K562 (cell line): ENCODE measurements around the gene LIPH. TPM values are rescaled to one million over a fixed set of nuclear protein-coding genes. Genes with fewer than 3 reads are reported as not detected.

Experiments
- BCLAF1 ChIP-seq, 2 experiments: fragments of 450-650 bp in 1 of 2; IDR thresholded peaks; 2 replicates each; pipeline ENCODE4 v1.6.1; 2011 to 2017; ENCODE audit warnings: low read depth in 2 of 2, antibody characterized with exemption in 1 of 2, borderline replicate concordance in 1 of 2, low read length in 1 of 2, mild to moderate bottlenecking in 1 of 2, mixed read lengths in 1 of 2; ENCODE audit not compliant: control insufficient read depth in 1 of 2
- CCAR2 ChIP-seq: fragments of 200-400 bp; formaldehyde crosslinking; IDR thresholded peaks from 2 replicates; pipeline ENCODE4 v1.6.1; 2017; ENCODE audit warnings: mild to moderate bottlenecking, low read depth, low read length
- DLX4 ChIP-seq: fragments of 250-450 bp; sonication (Bioruptor Pico); IDR thresholded peaks from 2 replicates; pipeline ENCODE4 v1.6.1; 2021; ENCODE audit warnings: mild to moderate bottlenecking
- EHMT2 ChIP-seq: fragments of 450-650 bp; IDR thresholded peaks from 2 replicates; pipeline ENCODE4 v1.6.1; 2018; ENCODE audit warnings: antibody characterized with exemption
- ETS1 ChIP-seq: conservative IDR thresholded peaks from 2 replicates; pipeline ENCODE4 v1.6.1; 2011; ENCODE audit warnings: low read depth, mild to moderate bottlenecking, low read length; ENCODE audit not compliant: control insufficient read depth
- FOXK2 ChIP-seq, 2 experiments: fragments of 450-650 bp; IDR thresholded peaks in 1 of 2; conservative IDR thresholded peaks in 1 of 2; 2 replicates each; pipeline ENCODE4 v1.6.1; 2016; ENCODE audit warnings: low read depth in 2 of 2, mild to moderate bottlenecking in 1 of 2
- HSF4 ChIP-seq: fragments of 250-450 bp; sonication (Bioruptor Pico); IDR thresholded peaks from 2 replicates; pipeline ENCODE4 v2.1.2; 2022; ENCODE audit warnings: mild to moderate bottlenecking, moderate library complexity, borderline replicate concordance
- KDM1A ChIP-seq, 2 experiments: fragments of 450-650 bp; IDR thresholded peaks; 2 replicates each; pipeline ENCODE4 v1.6.1; 2016; ENCODE audit warnings: mild to moderate bottlenecking in 2 of 2
- MAFF ChIP-seq: IDR thresholded peaks from 2 replicates; pipeline ENCODE4 v1.6.1; 2012; ENCODE audit warnings: low read length, improper control_type of control experiment
- NFE2 ChIP-seq: IDR thresholded peaks from 2 replicates; pipeline ENCODE4 v1.6.1; 2014; ENCODE audit warnings: antibody characterized with exemption, low read depth
- NFIX ChIP-seq: fragments of 250-450 bp; sonication (Bioruptor Pico); IDR thresholded peaks from 2 replicates; pipeline ENCODE4 v1.4.0; 2020; ENCODE audit warnings: low read depth, mild to moderate bottlenecking, moderate library complexity
- NR2C2 ChIP-seq, 2 experiments: fragments of 200-800 bp in 1 of 2; sonication (Bioruptor generic) in 1 of 2; sonication (generic) in 1 of 2; formaldehyde crosslinking in 1 of 2; IDR thresholded peaks; 2 replicates each; pipeline versions ENCODE4 v1.6.1 to v1.8.0; 2016 to 2022; ENCODE audit warnings: mild to moderate bottlenecking in 1 of 2, missing compliant biosample characterization in 1 of 2, missing genetic modification characterization in 1 of 2, missing genetic modification reagents in 1 of 2
- NR4A1 ChIP-seq, 2 experiments: fragments of 250-450 bp in 1 of 2; fragments of 450-650 bp in 1 of 2; sonication (Bioruptor Pico) in 1 of 2; IDR thresholded peaks; 2 replicates each; pipeline versions ENCODE4 v1.4.0 to v1.6.1; 2016 to 2020; ENCODE audit warnings: mild to moderate bottlenecking in 2 of 2, missing compliant biosample characterization in 1 of 2, missing genetic modification characterization in 1 of 2, moderate library complexity in 1 of 2
- NRF1 ChIP-seq, 2 experiments: fragments of 450-650 bp; IDR thresholded peaks in 1 of 2; conservative IDR thresholded peaks in 1 of 2; 2 replicates each; pipeline ENCODE4 v1.6.1; 2014; ENCODE audit warnings: mild to moderate bottlenecking in 2 of 2
- POLR2H ChIP-seq: IDR thresholded peaks from 2 replicates; pipeline ENCODE4 v1.6.1; 2016; ENCODE audit warnings: missing genetic modification characterization, low read depth, mild to moderate bottlenecking, control low read depth, missing compliant biosample characterization, moderate library complexity
- PREB ChIP-seq: sonication (generic); formaldehyde crosslinking; IDR thresholded peaks from 2 replicates; pipeline ENCODE4 v1.8.1; 2023; ENCODE audit warnings: mild to moderate bottlenecking, missing genetic modification reagents
- SOX6 ChIP-seq: fragments of 450-650 bp; IDR thresholded peaks from 2 replicates; pipeline ENCODE4 v1.6.1; 2014; ENCODE audit warnings: mild to moderate bottlenecking
- TARDBP ChIP-seq: fragments of 450-650 bp; IDR thresholded peaks from 2 replicates; pipeline ENCODE4 v1.6.1; 2016
- ZNF551 ChIP-seq: fragments of 250-450 bp; sonication (Bioruptor Pico); IDR thresholded peaks from 2 replicates; pipeline ENCODE4 v1.5.0; 2021; ENCODE audit warnings: mild to moderate bottlenecking, moderate library complexity
- ZNF766 ChIP-seq: fragments of 200-800 bp; sonication (Bioruptor generic); conservative IDR thresholded peaks from 2 replicates; pipeline ENCODE4 v1.6.1; 2016; ENCODE audit warnings: missing genetic modification characterization, missing compliant biosample characterization
- polyA plus RNA-seq, 8 experiments: library from polyadenylated mRNA; depleted of rRNA in 4 of 8; stranded (reverse) in 5 of 8; unstranded in 3 of 8; fragments of >200 nt; fragmentation: Nextera tagmentation in 2 of 8; fragmentation: Illumina TruSeq in 1 of 8; extraction: Ambion mirVana in 2 of 8; extraction: Trizol in 1 of 8; gene quantifications; 2 replicates each; pipeline versions ENCODE4 v1.2.1 to v1.2.3, GENCODE V29; 2011 to 2014; ENCODE audit warnings: inconsistent platforms in 1 of 8, missing spikeins in 1 of 8
- total RNA-seq, 7 experiments: library from RNA; depleted of rRNA in 6 of 7; stranded (reverse); fragments of >200 nt in 6 of 7; fragmentation: Illumina TruSeq in 2 of 7; extraction: Trizol in 2 of 7; gene quantifications; 2 replicates each; pipeline versions ENCODE4 v1.2.1 to v1.2.3, GENCODE V29; 2011 to 2021; ENCODE audit warnings: low replicate concordance in 1 of 7

LIPH gene
- total and polyA plus RNA-seq, 9 of the 15 experiments (the other 6 are each of a cell fraction or from before 2014, with no cell fraction given), result 0.73 to 1.8 (median 1.3) TPM

- no peak for TF ChIP-seq KDM1A (IDR thresholded peaks at IDR 0.05)
- no peak for TF ChIP-seq NRF1 (conservative IDR thresholded peaks at IDR 0.05 in 1 of 2, IDR thresholded peaks at IDR 0.05 in 1 of 2)
- TF ChIP-seq TARDBP, result no peak
- no peak for TF ChIP-seq POLR2H (tag)
- peak; percentile 58 to 59 for TF ChIP-seq FOXK2 (conservative IDR thresholded peaks at IDR 0.05 in 1 of 2, IDR thresholded peaks at IDR 0.05 in 1 of 2; ENCODE audit: low read depth in 2 of 2)
- no peak for TF ChIP-seq BCLAF1 (IDR thresholded peaks at IDR 0.05; ENCODE audit: borderline replicate concordance in 1 of 2, control insufficient read depth in 1 of 2, low read depth in 2 of 2, low read length in 1 of 2)
- no peak for TF ChIP-seq NFIX (CRISPR knock-in tag)
- TF ChIP-seq DLX4, result no peak
- no peak for TF ChIP-seq ZNF551 (CRISPR knock-in tag)
- TF ChIP-seq PREB (CRISPR knock-in tag), result no peak
- TF ChIP-seq MAFF, result no peak
- 0 out of 2 replicates have a peak, but pooled peaks have one; percentile 19 for TF ChIP-seq NFE2
- 0 out of 2 replicates have a peak, but pooled peaks have one; percentile 16 for TF ChIP-seq SOX6
- TF ChIP-seq ETS1, result no peak
- TF ChIP-seq NR4A1 (CRISPR knock-in tag; IDR thresholded peaks at IDR 0.05), result no peak
- TF ChIP-seq NR4A1 (tag; IDR thresholded peaks at IDR 0.05), result no peak
- TF ChIP-seq NR2C2 (CRISPR knock-in tag; IDR thresholded peaks at IDR 0.05), result no peak
- TF ChIP-seq NR2C2 (tag; IDR thresholded peaks at IDR 0.05), result no peak; the same call in 1 of the 2 replicates
- no peak for TF ChIP-seq HSF4 (CRISPR knock-in tag)
- TF ChIP-seq ZNF766, result no peak
- no peak for TF ChIP-seq CCAR2
- no peak for TF ChIP-seq EHMT2
Observed at GRCh38 chr3:185552358-185552877, at the start of gene LIPH (continued).
